ENCODE measurements around the gene AKR1B1.

- TF ChIP-seq POLR2AphosphoS5 (IDR thresholded peaks at IDR 0.05; ENCODE audit: low read depth, low read length) (no peak), SIN3A (IDR thresholded peaks at IDR 0.05; ENCODE audit: borderline replicate concordance, insufficient read depth, low read length) (no peak)
Observed at GRCh38 chr7:134450294-134451000, 8.5 kb downstream of the AKR1B1 start.
